OCI-LY1 (cell line): ENCODE data around the gene CADM1.

Experiments
- CTCF ChIP-seq: fragments of 200-600 bp; sonication (generic), shearing (Covaris generic); IDR thresholded peaks from 2 replicates; pipeline ENCODE4 v1.5.1; 2017; ENCODE audit warnings: mild to moderate bottlenecking, antibody characterized with exemption, low read length, moderate library complexity, mixed read lengths
- EZH2 ChIP-seq: fragments of 200-600 bp; sonication (generic), shearing (Covaris generic); IDR thresholded peaks from 2 replicates; pipeline ENCODE4 v1.8.0; 2017; ENCODE audit warnings: borderline replicate concordance, mixed run types, mild to moderate bottlenecking, antibody characterized with exemption, low read length, moderate library complexity, mixed read lengths

- TF ChIP-seq CTCF (no peak), EZH2 (no peak)
These were observed 368.3 kb downstream of the CADM1 start for GRCh38 chr11:115135936-115136335.
